HG02884 (cell line): ENCODE measurements around the gene UBE2J2.

Experiments
- ATAC-seq: cut with Tn5 transposase; IDR thresholded peaks from one replicate; pipeline ENCODE4 v1.9.1; 2021; ENCODE audit warnings: mild to moderate bottlenecking, moderate library complexity; ENCODE audit not compliant: unreplicated experiment

UBE2J2 gene

DNA sequence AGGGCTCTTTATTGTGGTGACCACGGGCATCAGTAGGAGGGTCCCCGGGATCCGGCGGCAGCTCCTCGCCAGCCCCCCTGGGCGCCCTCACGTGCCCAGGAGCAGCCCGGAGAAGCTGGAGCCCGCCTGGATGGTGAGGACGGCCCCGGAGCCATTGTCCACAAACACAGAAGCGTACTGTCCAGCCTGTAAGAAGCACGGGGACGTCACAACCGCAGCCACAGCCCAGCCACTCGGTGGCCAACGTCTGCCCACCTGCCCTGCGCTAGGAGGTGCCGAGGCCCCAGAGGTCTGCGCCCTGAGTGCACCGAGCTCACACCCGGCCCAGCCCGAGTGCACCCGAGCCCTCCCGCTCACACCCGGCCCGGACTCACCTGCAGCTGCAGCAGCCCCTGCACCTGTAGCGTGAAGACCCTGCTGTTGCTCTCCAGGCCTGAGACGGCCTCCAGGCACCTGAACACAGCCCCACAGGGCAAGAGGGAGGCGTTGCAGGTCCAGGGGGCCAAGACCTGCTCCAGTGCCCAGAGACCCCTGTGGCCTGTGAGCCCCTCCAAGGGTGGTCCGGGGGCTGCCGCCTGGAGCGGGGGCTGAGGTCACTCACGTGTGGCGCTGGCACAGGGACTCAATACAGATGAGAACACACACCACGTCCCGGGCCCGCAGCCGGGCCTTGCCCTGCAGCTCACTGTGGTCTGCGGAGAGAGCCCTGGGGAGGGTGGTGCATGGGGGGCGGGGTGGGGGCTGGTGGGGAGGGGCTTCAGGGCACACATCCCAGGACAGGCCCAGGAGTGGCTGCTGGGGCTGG, 31.0 kb downstream of the UBE2J2 start:
- ATAC-seq = no peak

DNA sequence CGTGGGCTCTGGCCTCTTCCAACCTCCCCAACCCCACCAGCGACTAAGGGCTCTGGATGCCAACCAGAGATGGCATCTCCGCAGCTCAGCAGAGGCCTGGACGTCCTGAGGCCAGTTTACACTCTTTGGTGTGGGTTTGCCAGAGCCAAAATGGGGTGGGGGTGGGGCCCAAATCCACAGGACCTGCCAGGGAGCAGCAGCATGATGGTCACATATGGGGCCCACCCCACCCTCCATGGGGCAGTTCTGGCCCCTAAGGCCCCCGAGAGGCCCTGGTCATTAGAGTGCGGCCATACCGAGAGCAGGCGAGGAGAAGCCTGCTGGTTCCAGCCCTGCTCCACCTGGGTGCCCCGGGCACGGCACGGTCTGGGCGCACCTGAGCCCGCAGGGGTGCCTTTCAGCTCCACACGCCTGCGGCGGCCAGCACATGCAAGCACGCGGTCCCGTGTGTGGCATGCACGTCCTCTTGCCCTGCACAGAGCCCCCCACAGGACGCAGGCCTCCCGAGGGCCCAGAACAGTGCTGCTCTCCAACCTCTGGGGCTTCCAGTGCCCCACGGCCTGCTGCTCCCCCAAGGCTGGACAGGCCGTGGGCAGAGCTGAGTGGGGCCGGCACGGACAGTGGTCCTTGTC, 31.9 kb downstream of the UBE2J2 start:
- no peak for ATAC-seq

DNA sequence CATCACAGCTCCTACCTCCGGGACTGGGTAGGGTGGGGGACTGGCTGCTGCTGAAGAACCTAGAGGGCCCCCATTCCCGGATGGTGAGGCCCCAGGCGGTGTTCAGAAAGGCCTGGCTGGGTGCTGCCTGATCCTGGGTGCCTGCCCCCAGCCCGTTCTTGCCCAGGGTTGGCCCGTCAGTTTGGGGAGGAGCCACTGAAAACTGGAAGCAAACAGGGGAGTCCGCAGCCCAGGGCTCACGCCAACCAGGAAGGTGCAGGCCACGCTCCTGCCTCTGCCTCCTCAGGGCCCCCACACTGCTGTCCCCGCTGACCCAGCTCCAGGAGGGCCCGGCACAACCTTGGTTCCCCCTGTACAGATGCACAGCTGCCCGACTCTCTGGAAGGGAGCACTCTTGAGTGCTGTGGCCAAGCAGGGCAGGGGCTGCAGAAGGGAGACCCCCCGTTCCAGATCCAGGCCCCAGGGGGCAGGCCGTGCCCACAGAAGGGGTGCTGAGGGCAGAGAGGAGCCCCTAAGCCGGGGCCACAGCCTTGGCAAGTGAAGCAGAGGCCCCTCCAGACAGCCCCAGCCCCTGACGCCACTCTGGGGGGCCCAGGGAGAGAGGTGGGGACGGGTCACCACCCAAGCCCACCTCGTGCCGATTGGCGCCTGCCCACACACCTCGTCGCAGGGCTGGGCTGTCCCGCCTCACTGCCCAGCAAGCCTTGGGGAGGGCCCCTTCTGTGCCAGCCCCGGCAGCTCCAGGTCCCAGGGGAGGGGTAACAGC, 32.6 kb downstream of the UBE2J2 start:
- no peak for ATAC-seq

DNA sequence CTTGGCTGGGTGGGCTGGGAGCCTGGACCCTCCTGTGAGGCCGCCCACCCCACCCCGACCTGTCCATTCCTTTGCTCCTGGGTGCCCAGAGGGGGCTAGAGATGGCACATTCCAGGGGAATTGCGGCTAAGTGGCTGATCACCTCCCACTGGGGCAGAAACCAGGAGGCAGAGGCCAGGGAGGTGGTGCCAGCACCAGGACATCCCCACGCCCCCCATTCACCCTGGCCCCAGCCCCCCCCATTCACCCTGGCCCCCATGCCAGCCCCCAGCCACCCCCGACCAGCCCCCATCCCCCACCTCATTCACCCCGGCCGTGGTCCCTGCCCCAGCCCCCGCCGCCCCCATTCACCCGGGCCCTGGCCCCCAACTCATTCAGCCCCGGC, 33.3 kb downstream of the UBE2J2 start:
- no peak for ATAC-seq

DNA sequence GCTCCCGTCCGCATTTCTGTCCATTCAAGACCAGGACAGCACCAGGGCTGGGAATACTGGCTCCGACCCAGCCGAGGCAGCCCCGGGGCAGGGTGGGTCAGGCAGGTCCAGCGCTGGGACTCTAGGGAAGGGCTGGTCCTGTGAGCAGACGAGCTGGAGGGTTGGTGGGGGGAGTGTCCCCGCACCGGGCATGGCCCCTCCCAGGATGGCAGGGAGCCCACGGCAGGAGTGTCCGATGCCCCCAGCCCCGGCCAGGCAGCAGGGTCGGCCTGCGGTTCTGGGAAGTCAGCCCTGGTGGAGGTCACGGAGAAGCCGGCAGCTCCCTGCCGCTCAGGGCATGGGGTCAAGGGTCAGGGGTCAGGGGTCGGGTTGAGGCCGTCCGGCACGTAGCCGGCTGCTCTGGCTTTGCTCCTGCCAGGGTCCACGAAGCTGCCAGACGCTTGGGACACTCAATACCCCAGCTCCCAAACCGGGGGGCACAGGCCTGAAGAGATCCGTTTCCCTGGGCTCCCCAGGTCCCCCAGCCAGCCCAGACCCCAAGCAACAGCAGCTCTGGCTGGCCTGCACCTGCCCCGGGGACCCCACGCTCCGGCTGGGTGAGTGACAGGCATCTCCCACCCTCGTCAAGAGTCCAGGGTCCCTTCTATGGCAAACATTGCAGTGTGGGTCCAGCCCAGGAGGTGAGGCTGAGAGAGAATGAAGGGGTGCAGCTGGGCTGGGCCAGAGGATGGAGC, 33.9 kb downstream of the UBE2J2 start:
- no peak for ATAC-seq

DNA sequence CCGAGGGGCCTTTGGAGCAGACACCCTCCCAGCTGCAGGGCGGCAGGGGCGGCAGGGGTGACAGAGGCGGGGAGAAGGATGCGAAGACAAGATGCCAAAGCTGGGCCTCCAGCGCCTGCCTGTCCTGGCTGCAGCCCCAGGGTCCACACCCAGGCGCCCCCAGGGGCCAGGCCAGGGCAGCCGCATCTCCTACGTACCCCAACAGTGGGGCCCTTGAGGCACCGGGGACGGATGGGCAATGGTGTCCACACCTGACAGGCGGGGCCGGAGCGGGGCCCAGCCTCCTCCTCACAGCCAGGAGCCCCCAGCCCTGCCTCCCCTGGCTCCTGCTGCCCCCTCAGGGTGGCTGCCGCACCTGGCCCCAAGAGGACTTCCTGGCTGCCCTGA, 34.4 kb downstream of the UBE2J2 start:
- no peak for ATAC-seq

DNA sequence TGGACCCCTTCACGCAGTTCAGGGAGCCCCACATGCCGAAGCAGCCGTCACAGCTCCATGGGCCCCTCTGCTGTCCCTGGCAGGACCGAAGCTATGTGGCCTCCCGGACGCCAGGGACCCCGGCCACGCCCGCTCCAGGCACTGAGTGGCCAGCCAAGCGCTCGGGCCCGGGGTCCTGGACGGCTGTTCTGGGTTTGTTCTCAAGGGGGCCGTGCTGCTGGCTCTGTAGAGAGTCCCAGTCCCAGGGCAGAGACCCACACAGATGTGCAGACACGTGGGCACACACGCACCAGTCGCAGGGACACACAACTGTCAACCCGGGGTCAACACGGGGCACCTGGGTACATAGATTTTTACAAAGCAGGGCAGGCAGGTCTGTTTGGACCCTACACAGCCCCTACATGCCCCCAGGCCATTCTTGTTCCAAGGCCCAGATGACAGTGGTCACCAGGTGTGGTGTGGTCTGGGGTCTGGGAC, 34.9 kb downstream of the UBE2J2 start:
- no peak for ATAC-seq

DNA sequence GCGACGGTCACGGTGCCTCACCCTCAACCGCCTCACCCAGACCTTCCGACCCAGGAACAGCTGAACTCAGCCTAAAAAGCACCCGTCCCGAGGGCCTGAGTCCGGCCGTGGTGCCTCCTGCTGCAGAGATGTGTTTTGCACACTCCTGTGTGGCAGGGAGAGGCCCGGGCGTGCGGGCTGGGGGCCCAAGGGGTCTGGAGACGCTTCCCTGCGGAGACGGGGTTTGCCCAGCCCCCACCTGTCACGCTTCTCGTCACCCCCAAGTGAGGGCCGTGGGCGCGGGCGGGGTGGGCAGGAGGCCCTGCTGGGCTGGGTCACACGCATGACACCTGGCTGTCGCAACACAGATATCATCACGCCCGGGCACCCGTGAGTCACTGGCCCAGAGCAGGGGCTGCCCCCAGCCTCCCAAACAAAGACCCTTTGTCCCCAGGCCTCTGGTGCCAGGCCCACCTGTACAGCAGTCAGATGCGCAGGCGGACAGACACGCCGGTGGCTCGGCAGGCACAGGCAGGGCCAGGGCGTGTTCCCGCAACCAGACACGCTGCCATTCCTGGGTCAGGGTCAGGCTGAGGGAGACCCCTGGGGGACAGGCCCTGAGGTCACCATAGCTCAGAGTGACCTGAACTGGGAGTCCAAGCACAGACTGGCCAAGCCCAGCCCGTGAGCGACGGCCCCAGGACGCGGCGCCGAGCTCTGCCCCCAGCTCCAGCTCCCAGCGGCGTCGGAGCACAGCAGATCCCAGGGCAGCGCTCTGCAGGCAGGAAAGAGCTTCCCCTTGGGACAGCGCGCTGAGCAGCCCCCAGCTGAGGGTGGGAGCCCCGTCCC, 35.6 kb downstream of the UBE2J2 start:
- ATAC-seq = no peak

DNA sequence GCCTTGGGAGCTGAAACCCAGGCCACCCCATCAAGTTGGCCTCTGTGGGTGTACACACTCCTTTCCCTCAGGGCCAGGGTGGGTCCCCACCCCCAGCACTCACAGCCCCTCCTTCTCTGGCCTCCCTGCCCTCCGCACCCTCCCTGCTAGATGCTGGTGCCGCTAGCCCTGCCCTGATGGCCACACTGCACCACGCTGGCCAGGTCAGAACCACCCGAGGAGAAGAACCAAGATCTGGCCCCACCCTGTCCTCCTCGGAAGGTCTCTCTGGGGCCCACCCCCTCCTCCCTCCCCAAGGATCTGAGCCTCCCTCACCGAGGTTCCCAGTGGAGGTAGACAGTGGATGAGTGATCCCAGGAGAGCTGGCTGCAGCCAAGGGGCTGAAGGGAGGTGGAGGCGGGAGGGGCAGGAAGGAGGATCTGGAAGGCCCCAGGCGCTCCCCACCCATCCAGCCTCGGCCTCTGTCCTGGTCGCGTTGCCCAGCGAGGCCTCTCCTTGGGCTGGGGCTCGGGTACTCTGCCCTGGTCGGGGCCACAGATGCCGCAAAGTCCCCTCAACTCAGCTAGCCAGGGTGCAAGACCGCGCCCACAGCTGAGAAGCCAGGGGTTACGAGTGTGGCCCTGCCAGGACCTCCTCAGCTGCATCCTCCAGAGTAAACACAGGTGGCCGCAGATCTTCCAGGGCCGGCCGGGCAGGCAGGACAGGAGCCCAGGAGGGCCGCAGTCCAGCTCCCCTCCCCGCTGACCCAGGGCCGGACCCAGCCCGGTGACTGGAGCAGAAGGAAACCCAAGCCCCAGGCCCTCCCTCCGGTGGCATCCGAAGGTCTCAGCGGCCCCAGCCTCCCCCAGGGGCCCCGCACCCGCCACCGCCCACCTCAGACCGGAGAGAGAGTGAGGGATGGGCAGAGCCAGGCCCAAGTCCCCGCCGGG, 36.4 kb downstream of the UBE2J2 start:
- no peak for ATAC-seq

DNA sequence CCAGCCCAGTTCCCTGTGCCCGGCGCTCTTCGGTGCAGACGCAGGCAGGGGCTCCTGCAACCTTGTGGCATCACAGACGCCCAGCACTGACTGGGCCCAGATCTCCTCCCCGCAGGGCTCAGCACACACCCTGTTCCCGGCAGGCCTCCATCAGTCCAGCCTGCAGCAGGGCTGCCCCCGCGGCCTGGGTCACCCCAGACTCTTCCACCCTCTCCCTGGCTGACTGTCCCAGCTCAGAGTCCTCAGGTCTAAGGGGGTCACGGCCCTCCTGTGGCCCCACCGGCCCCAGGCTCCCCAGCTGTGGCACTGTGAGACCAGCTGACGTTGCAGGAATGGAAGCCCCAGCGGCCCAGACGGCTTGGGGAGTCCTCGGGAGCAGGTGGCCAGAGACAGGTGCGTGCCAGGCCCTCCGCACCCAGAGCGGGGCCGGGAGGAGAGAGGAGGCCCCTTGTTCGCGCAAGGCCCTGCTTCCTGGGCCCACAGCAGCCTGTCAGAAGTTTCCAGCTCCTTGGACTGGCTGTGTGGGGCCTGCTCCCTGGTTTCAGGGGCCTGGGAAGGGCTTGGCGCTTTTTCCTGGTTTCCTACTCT, 37.4 kb downstream of the UBE2J2 start:
- no peak for ATAC-seq

DNA sequence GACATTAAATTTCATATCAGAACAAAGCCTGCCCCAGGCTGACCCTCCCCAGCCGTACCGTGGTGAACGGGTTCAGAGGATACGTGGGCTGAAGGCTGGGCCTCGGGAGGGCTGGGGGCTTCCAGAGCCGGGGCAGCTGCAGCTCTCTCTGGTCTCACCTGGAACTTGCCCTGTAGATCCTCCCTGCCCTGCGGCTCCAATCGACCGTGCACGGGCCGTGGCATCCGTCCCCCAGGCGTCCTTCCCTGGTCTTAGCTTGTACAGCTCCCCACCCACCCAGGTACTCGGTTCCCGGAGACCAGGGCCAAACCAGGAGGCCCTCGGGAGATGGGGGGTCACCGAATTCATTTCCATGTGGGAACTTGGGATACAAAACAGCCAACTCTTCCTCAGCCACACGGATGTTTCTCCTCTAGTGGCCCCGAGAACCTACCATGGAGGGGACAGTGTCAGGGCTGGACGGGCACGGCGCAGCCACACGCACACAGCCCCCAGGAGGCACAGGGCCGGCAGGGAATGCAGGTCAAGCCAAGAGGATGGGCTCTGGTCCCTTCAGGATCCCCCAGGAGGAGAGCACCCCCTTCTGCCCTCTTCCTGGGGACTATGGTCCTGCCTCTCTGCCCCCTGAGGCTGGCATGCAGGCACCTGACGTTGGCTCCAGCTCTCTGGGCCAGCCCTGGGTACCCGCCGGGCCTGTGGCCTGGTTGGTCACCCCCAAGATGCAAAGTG, 38.5 kb downstream of the UBE2J2 start:
- no peak for ATAC-seq

DNA sequence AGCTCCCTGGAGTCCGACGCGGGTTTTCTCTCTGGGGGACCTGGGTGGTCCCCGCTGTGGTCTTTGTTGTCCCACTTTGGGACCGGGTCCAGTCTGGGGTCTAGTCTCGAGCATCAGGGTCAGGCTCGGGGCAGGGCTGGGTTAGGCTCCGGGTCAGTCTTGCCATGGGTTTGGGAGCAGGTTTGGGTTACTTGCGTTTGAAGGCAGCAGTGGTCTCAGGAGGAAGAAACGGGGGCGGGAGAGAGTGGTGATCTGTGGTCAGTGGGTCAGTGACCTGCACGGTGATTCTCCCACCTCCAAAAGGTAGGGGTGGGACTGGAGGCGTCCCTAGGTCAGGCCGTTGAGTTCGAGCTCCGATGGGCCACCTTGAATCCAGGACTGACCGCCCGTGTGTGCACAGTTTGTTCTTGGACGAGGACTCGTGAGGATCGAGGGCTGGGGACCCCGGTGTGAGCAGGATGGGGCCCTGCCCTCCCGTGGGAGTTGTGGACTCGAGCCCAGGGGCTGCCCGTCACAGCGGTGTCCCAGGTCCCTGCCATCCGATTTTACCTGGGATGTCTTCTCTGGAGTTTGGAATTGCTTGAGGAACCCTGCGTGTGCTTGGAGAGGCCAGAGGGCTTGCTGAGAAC, 39.4 kb downstream of the UBE2J2 start:
- ATAC-seq = no peak

DNA sequence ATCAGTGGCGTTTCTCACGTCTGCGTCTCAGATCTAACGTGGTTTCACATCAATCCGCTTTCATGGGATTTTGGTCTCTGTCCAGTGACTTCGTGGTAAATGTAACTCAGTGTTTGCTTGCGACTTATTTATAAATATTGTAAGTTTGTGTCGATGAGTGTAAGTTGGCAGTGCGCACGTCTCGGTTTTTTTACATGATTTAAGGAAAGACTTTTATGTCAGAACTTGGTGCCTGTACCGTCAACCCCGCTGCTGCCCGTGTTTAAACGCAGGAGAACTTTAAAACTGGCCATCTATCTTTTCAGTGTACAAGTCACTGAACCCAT, 40.1 kb downstream of the UBE2J2 start:
- no peak for ATAC-seq

DNA sequence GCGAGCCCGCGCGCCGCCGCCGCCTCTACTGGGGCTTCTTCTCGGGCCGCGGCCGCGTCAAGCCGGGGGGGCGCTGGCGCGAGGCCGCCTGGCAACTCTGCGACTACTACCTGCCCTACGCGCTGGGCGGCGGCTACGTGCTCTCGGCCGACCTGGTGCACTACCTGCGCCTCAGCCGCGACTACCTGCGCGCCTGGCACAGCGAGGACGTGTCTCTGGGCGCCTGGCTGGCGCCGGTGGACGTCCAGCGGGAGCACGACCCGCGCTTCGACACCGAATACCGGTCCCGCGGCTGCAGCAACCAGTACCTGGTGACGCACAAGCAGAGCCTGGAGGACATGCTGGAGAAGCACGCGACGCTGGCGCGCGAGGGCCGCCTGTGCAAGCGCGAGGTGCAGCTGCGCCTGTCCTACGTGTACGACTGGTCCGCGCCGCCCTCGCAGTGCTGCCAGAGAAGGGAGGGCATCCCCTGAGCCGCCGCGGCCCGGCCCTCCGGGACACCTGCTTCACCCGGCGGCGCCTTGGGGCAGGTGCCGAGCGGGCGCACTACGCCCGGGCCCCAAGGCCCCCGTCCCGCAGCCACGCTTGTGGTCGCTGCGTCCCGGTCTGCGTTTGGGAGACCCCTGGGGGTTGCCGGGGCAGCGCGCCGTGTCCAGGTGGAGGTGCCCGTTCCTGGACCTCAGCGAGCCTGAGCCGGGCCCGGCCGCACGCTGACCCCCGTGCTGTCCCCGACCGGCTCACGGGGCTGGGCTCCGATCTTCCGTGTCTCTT, 40.7 kb downstream of the UBE2J2 start:
- ATAC-seq = no peak

DNA sequence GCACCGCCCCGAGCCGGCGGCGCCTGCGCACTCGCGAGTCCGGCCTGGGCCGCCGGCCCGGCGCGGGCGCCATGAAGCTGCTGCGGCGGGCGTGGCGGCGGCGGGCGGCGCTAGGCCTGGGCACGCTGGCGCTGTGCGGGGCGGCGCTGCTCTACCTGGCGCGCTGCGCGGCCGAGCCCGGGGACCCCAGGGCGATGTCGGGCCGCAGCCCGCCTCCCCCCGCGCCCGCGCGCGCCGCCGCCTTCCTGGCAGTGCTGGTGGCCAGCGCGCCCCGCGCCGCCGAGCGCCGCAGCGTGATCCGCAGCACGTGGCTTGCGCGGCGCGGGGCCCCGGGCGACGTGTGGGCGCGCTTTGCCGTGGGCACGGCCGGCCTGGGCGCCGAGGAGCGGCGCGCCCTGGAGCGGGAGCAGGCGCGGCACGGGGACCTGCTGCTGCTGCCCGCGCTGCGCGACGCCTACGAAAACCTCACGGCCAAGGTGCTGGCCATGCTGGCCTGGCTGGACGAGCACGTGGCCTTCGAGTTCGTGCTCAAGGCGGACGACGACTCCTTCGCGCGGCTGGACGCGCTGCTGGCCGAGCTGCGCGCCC, 41.4 kb downstream of the UBE2J2 start, which contains the start of gene B3GALT6:
TSS of gene B3GALT6 (plus strand) at position 30 of the 588 bp plus-strand sequence. CDS start at position 72, 42 bp downstream.
- ATAC-seq = no peak

DNA sequence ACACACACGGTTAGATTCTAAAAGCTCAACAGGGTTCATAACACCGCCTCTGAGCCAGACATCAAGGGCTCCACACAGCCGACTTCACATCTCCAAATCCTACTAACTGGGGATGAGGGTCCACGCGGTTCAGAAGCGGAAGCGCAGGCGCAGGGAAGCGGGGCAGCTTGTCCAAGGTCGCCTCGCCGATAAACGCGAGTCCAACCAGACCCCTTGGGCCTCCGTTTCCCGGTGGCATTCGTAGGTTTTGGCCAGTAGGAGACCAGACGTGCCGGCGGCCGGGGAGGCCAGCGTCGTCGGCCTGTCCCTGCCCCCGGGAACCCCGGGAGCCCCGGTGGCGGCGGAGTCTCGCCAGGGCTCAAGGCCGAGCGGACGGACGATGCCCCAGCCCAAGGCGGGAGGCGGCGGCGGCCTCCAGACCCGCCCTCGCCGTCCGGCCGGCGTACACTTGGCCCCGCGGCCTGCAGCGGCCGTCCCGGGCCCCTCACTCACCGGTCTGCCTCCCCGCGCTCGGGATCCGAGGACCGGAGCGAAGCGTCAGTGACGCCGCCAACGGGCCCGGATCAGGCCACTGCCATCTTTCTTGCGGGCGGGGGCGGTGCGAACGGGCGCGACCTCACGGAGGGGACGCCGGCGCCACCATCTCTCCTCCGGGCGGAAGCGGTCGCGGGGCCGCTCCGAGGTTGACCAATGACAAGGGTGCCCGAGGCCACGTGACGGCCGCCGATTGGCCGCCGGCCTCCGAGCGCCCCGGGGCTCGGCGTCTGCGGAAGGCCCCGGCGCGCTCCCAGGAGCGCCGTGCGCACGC, 42.0 kb downstream of the UBE2J2 start, which contains the start of gene SDF4:
TSS of gene SDF4 (minus strand) at position 602 of the 808 bp plus-strand sequence. CDS start 3,229 bp downstream, outside the sequence.
- peak; percentile 88 for ATAC-seq
